ENCODE data around the gene HDAC1. TPM values are rescaled to one million over a fixed set of nuclear protein-coding genes. Genes with fewer than 3 reads are reported as not detected.
"Not testable (repeated sequence)": the region's sequence is repeated elsewhere in the genome, so short reads cannot be mapped to it uniquely, and the experiment has no call there.

Gene HDAC1
- polyA plus RNA-seq, 3 donors = 73.8 to 95.0 (median 88.7) TPM

DNA sequence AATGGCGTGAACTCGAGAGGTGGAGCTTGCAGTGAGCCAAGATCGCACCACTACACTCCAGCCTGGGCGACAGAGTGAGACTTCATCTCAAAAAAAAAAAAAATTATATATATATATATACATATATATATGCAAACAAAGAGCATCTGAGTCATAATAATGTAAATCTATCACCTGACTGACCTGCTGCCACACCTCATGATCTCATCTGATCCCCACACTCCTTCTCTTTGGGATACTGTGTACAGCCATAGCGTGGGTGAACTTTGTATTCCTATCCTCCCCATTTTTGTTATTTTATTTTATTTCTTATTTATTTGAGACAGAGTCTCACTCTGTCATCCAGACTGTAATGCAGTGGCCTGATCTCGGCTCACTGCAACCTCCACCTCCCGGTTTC lies 2.6 kb upstream of the HDAC1 start:
- TF ChIP-seq, protein P1, sequence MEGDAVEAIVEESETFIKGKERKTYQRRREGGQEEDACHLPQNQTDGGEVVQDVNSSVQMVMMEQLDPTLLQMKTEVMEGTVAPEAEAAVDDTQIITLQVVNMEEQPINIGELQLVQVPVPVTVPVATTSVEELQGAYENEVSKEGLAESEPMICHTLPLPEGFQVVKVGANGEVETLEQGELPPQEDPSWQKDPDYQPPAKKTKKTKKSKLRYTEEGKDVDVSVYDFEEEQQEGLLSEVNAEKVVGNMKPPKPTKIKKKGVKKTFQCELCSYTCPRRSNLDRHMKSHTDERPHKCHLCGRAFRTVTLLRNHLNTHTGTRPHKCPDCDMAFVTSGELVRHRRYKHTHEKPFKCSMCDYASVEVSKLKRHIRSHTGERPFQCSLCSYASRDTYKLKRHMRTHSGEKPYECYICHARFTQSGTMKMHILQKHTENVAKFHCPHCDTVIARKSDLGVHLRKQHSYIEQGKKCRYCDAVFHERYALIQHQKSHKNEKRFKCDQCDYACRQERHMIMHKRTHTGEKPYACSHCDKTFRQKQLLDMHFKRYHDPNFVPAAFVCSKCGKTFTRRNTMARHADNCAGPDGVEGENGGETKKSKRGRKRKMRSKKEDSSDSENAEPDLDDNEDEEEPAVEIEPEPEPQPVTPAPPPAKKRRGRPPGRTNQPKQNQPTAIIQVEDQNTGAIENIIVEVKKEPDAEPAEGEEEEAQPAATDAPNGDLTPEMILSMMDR (IDR thresholded peaks at IDR 0.05) = no peak
- no peak overlapping the region for H3K4me3 Mint-ChIP-seq
- 92% methylated on average over 2 of the region's 7 CpGs for WGBS (ENCODE audit: insufficient coverage)
- no peak for DNase-seq
- Histone ChIP-seq H3K27me3 (ENCODE audit: control insufficient read depth in 2 of 2, insufficient read depth in 2 of 2, low read length in 2 of 2) (no peaks in the 10 kb centered on the region), H2AFZ (ENCODE audit: insufficient read depth, low read depth, low read length, poor library complexity, severe bottlenecking) (no peak overlapping the region), H3K27ac (ENCODE audit: low read depth in 1 of 2, low read length in 2 of 2) (no peak overlapping the region), H3K79me2 (ENCODE audit: insufficient read depth, low read length) (peaks cover 28% of the 10 kb centered on the region), H3K9ac (ENCODE audit: insufficient read depth, low read length, poor library complexity, severe bottlenecking) (no peak overlapping the region), H3K36me3 (replicated peaks in 1 of 2; ENCODE audit: control insufficient read depth in 1 of 2, insufficient read depth in 2 of 2, low read length in 2 of 2) (no peaks in the 10 kb centered on the region), H3K4me2 (replicated peaks; ENCODE audit: extremely low read depth, low read length, poor library complexity, severe bottlenecking) (no peak overlapping the region), H3K9me3 (replicated peaks in 1 of 2; ENCODE audit: control insufficient read depth in 1 of 2, insufficient read depth in 1 of 2, low read length in 2 of 2) (no peaks in the 10 kb centered on the region), H3K4me3 (replicated peaks in 1 of 3; ENCODE audit: low read depth in 2 of 3, low read length in 3 of 3) (no peak overlapping the region), H4K20me1 (ENCODE audit: insufficient read depth, low read length) (no peaks in the 10 kb centered on the region), H3K4me1 (ENCODE audit: control insufficient read depth in 1 of 2, insufficient read depth in 2 of 2, low read length in 2 of 2) (peaks cover 18 to 21% of the 10 kb centered on the region in 2 donors)
- intact Hi-C loops (cut with micrococcal nuclease) = no loop called here
- H3K36me3 Mint-ChIP-seq = peaks cover 0 to 4% of the 10 kb centered on the region in 2 donors
- no peak overlapping the region for H3K27ac Mint-ChIP-seq
- H3K9me3 Mint-ChIP-seq = peaks cover 0 to 5% (median 2%) of the 10 kb centered on the region in 7 donors
- peaks cover 25% of the 10 kb centered on the region for H3K4me1 Mint-ChIP-seq
- peaks cover 0 to 6% (median 4%) of the 10 kb centered on the region in 3 donors for H3K27me3 Mint-ChIP-seq (ENCODE audit: low read depth in 3 of 3)

DNA sequence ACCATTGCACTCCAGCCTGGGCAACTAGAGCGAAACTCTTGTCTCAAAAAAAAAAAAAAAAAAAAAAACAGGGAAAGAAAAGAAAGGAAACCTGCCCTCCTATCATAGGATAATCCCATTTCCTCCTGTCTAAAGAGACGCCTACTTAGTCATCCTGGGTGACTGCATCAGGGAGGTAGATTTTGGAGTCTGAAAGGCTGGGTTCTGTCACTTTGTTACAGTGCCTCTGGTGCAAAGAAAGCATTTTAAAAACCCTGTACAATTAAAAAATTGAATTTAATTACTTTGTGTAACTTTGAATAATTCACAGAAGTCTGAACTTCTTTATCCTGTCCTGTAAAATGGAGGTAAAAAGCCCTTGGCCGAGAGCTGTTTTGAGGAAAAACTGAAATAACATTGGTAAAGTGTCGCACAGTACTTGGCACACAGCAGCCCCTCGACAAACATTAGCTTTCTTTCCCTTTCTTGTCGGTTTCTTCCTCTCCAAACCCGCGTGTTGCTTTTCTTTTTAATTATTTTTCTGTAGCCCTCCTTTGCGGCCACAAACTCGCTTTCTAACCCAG lies 657 bp upstream of the HDAC1 start:
- Mint-ChIP-seq H3K4me3 (peak overlapping the region; percentile 97 to 100), H3K27me3 (ENCODE audit: low read depth in 3 of 3) (peaks cover 0 to 5% (median 4%) of the 10 kb centered on the region in 3 donors), H3K9me3 (peaks cover 0 to 5% (median 2%) of the 10 kb centered on the region in 7 donors), H3K27ac (peak overlapping the region; percentile 89 to 96 (median 93)), H3K4me1 (peaks cover 34% of the 10 kb centered on the region), H3K36me3 (peaks cover 7 to 15% of the 10 kb centered on the region in 2 donors)
- H2AFZ ChIP-seq (ENCODE audit: insufficient read depth, low read depth, low read length, poor library complexity, severe bottlenecking) = peak overlapping the region; percentile 98
- H3K27me3 ChIP-seq (ENCODE audit: control insufficient read depth in 2 of 2, insufficient read depth in 2 of 2, low read length in 2 of 2) = no peaks in the 10 kb centered on the region
- peak overlapping the region; percentile 90 for H3K9ac ChIP-seq (ENCODE audit: insufficient read depth, low read length, poor library complexity, severe bottlenecking)
- peak overlapping the region; percentile 58 to 96 (median 91) for H3K4me3 ChIP-seq (replicated peaks in 1 of 3; ENCODE audit: low read depth in 2 of 3, low read length in 3 of 3)
- H3K4me1 ChIP-seq (ENCODE audit: control insufficient read depth in 1 of 2, insufficient read depth in 2 of 2, low read length in 2 of 2) = peaks cover 18 to 21% of the 10 kb centered on the region in 2 donors
- WGBS (ENCODE audit: insufficient coverage) = 34% methylated on average over 8 of the region's 10 CpGs
- peak overlapping the region; percentile 39 to 88 for H3K27ac ChIP-seq (ENCODE audit: low read depth in 1 of 2, low read length in 2 of 2)
- intact Hi-C loops (cut with micrococcal nuclease) = loop anchor here in 1 of 2 donors (10.0 kb wide), 1 partner anchor 106 kb away; no protein-coding TSS in a partner anchor
- peak in 2 of 3 donors; percentile 2 to 14 for DNase-seq
- peaks cover 47% of the 10 kb centered on the region for H3K79me2 ChIP-seq (ENCODE audit: insufficient read depth, low read length)
- H3K4me2 ChIP-seq (replicated peaks; ENCODE audit: extremely low read depth, low read length, poor library complexity, severe bottlenecking) = peak overlapping the region; percentile 99
- H3K9me3 ChIP-seq (replicated peaks in 1 of 2; ENCODE audit: control insufficient read depth in 1 of 2, insufficient read depth in 1 of 2, low read length in 2 of 2) = no peaks in the 10 kb centered on the region
- H4K20me1 ChIP-seq (ENCODE audit: insufficient read depth, low read length) = peaks cover 15% of the 10 kb centered on the region
- peaks cover 0 to 3% of the 10 kb centered on the region in 2 donors for H3K36me3 ChIP-seq (replicated peaks in 1 of 2; ENCODE audit: control insufficient read depth in 1 of 2, insufficient read depth in 2 of 2, low read length in 2 of 2)
- TF ChIP-seq, protein P1 (IDR thresholded peaks at IDR 0.05) = no peak

DNA sequence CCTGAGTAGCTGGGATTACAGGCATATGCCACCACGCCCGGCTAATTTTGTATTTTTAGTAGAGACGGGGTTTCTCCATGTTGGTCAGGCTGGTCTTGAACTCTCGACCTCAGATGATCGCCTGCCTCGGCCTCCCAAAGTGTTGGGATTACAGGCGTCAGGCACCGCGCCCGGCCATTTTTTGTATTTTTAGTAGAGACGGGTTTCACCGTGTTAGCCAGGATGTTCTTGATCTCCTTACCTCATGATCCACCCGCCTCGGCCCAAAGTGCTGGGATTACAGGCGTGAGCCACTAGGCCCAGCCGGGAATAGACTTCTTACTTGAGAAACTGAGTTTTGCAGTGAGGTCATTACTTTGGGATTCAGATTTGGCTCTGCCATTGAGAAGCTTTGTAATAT lies 6.3 kb downstream of the HDAC1 start:
- Mint-ChIP-seq H3K36me3 (peaks cover 29 to 64% of the 10 kb centered on the region in 2 donors), H3K4me1 (peaks cover 20% of the 10 kb centered on the region)
- not testable (repeated sequence) for H3K9ac ChIP-seq (ENCODE audit: insufficient read depth, low read length, poor library complexity, severe bottlenecking); H3K9me3 Mint-ChIP-seq; H3K27me3 ChIP-seq (ENCODE audit: control insufficient read depth in 2 of 2, insufficient read depth in 2 of 2, low read length in 2 of 2); H3K27me3 Mint-ChIP-seq (ENCODE audit: low read depth in 3 of 3); H3K27ac ChIP-seq (ENCODE audit: low read depth in 1 of 2, low read length in 2 of 2); H2AFZ ChIP-seq (ENCODE audit: insufficient read depth, low read depth, low read length, poor library complexity, severe bottlenecking); DNase-seq; H3K4me1 ChIP-seq (ENCODE audit: control insufficient read depth in 1 of 2, insufficient read depth in 2 of 2, low read length in 2 of 2); H3K9me3 ChIP-seq (replicated peaks in 1 of 2; ENCODE audit: control insufficient read depth in 1 of 2, insufficient read depth in 1 of 2, low read length in 2 of 2); H3K4me3 Mint-ChIP-seq; H3K4me2 ChIP-seq (replicated peaks; ENCODE audit: extremely low read depth, low read length, poor library complexity, severe bottlenecking); H3K27ac Mint-ChIP-seq; H3K4me3 ChIP-seq (replicated peaks in 1 of 3; ENCODE audit: low read depth in 2 of 3, low read length in 3 of 3)
- intact Hi-C loops (cut with micrococcal nuclease) = loop anchor here in 1 of 2 donors (10.0 kb wide), 1 partner anchor 113 kb away; no protein-coding TSS in a partner anchor
- Histone ChIP-seq H3K79me2 (ENCODE audit: insufficient read depth, low read length) (peaks cover 83% of the 10 kb centered on the region), H3K36me3 (replicated peaks in 1 of 2; ENCODE audit: control insufficient read depth in 1 of 2, insufficient read depth in 2 of 2, low read length in 2 of 2) (peaks cover 15 to 45% of the 10 kb centered on the region in 2 donors), H4K20me1 (ENCODE audit: insufficient read depth, low read length) (peaks cover 73% of the 10 kb centered on the region)
- WGBS (ENCODE audit: insufficient coverage) = 100% methylated on average over 5 of the region's 16 CpGs

Measured in CD14-positive monocyte (primary cell).